Activated CD8-positive, alpha-beta T cell treated with anti-CD3 and anti-CD28 coated beads for 36 hours (primary cell): Measurements from ENCODE around the gene RGS21. TPM values are rescaled to one million over a fixed set of nuclear protein-coding genes. Genes with fewer than 3 reads are reported as not detected.

Experiments
- ATAC-seq: fragments of 200-7000 bp; cut with Tn5 transposase; one replicate; pipeline ENCODE4 v1.10.0; 2021; ENCODE audit warnings: mild to moderate bottlenecking, moderate library complexity
- CTCF ChIA-PET: fragments of 350-600 bp; sonication (Branson Sonifier 250); formaldehyde crosslinking; loops from one replicate; lab custom pipeline; 2021; ENCODE audit warnings: antibody characterized with exemption; lab: Charles Lee
- POLR2A ChIA-PET: fragments of 350-600 bp; sonication (Branson Sonifier 250); formaldehyde crosslinking; loops from one replicate; lab custom pipeline; 2021; ENCODE audit warnings: antibody characterized with exemption; lab: Charles Lee
- DNase-seq: peaks from one replicate; pipeline ENCODE4 v3.0.0-alpha.2; 2020
- H3K27ac Mint-ChIP-seq: one replicate; pipeline ENCODE4 v1.8.0; 2021; ENCODE audit warnings: mild to moderate bottlenecking, mixed read lengths
- H3K27me3 Mint-ChIP-seq: one replicate; pipeline ENCODE4 v1.8.0; 2021; ENCODE audit warnings: mixed read lengths
- H3K36me3 Mint-ChIP-seq: one replicate; pipeline ENCODE4 v1.8.0; 2021; ENCODE audit warnings: low read depth, mixed read lengths
- H3K4me1 Mint-ChIP-seq: one replicate; pipeline ENCODE4 v1.8.0; 2021; ENCODE audit warnings: low read depth, mixed read lengths
- H3K4me3 Mint-ChIP-seq: one replicate; pipeline ENCODE4 v1.8.0; 2021; ENCODE audit warnings: mild to moderate bottlenecking, moderate library complexity, mixed read lengths
- H3K9me3 Mint-ChIP-seq: one replicate; pipeline ENCODE4 v1.8.0; 2021; ENCODE audit warnings: mixed read lengths
- intact Hi-C: fragments of 100-400 bp; cut with micrococcal nuclease; formaldehyde crosslinking; loops from one replicate; pipeline ENCODE4 v1.10.0; 2022
- total RNA-seq, 2 experiments: library from RNA; stranded (reverse); gene quantifications; one replicate each; pipeline ENCODE4 v1.2.3, GENCODE V29; 2021
- TF ChIP-seq, protein P1 (sequence below): fragments of 200-600 bp; IDR thresholded peaks from one replicate; pipeline ENCODE4 v1.8.0; 2022; ENCODE audit warnings: antibody characterized with exemption, mild to moderate bottlenecking

The RGS21 gene
- total RNA-seq, 2 experiments from 2014 or later: not detected

GRCh38 chr1:192342842-192343241 is 26.1 kb downstream of the RGS21 start:
- DNase-seq (no peak), ATAC-seq (no peak)
- no peaks in the 10 kb centered on the region for H3K27me3 Mint-ChIP-seq
- H3K4me1 Mint-ChIP-seq: no peaks in the 10 kb centered on the region
- no peaks in the 10 kb centered on the region for H3K36me3 Mint-ChIP-seq
- no peaks in the 10 kb centered on the region for H3K9me3 Mint-ChIP-seq
- ChIA-PET POLR2A (no interaction called here), CTCF (no interaction called here)
- TF ChIP-seq, protein P1, sequence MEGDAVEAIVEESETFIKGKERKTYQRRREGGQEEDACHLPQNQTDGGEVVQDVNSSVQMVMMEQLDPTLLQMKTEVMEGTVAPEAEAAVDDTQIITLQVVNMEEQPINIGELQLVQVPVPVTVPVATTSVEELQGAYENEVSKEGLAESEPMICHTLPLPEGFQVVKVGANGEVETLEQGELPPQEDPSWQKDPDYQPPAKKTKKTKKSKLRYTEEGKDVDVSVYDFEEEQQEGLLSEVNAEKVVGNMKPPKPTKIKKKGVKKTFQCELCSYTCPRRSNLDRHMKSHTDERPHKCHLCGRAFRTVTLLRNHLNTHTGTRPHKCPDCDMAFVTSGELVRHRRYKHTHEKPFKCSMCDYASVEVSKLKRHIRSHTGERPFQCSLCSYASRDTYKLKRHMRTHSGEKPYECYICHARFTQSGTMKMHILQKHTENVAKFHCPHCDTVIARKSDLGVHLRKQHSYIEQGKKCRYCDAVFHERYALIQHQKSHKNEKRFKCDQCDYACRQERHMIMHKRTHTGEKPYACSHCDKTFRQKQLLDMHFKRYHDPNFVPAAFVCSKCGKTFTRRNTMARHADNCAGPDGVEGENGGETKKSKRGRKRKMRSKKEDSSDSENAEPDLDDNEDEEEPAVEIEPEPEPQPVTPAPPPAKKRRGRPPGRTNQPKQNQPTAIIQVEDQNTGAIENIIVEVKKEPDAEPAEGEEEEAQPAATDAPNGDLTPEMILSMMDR: no peak
- no peak overlapping the region for H3K27ac Mint-ChIP-seq
- H3K4me3 Mint-ChIP-seq: no peak overlapping the region
- intact Hi-C loops: no loop called here

- Mint-ChIP-seq H3K4me3 (no peak overlapping the region), H3K27ac (no peak overlapping the region), H3K4me1 (no peaks in the 10 kb centered on the region), H3K27me3 (no peaks in the 10 kb centered on the region), H3K9me3 (no peaks in the 10 kb centered on the region), H3K36me3 (no peaks in the 10 kb centered on the region)
- intact Hi-C loops: no loop called here
- no peak for DNase-seq
- TF ChIP-seq, protein P1: no peak
- ChIA-PET CTCF (no interaction called here), POLR2A (no interaction called here)
- ATAC-seq: no peak
These were observed 26.6 kb downstream of the RGS21 start for GRCh38 chr1:192343344-192343743.

DNA sequence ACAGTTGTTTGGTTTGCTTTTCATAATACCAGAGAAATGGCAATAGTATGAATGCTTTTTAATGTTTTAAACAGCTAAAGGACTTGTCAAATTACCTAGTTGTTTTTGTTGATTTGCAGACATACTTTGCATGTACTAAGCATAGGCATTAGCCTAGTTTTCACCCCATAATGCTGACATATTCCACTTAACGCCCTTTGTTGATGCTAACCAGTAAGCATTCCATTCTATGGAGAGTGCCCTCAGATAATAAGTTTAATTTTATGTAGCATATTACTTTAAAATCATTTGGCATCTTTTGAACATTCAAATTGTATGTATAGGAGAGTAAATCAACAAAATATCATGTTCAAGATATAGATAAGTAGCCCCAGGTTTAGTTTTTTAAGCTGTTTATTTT is 32.5 kb downstream of the RGS21 start:
- intact Hi-C loops: no loop called here
- Mint-ChIP-seq H3K4me1 (no peaks in the 10 kb centered on the region), H3K36me3 (no peaks in the 10 kb centered on the region), H3K4me3 (no peak overlapping the region), H3K27ac (no peak overlapping the region), H3K9me3 (no peaks in the 10 kb centered on the region), H3K27me3 (no peaks in the 10 kb centered on the region)
- TF ChIP-seq, protein P1: no peak
- CTCF ChIA-PET: no interaction called here
- POLR2A ChIA-PET: no interaction called here
- ATAC-seq (no peak), DNase-seq (no peak)

GRCh38 chr1:192350356-192350755 is 33.6 kb downstream of the RGS21 start:
- Mint-ChIP-seq H3K4me1 (no peaks in the 10 kb centered on the region), H3K4me3 (no peak overlapping the region), H3K27ac (no peak overlapping the region), H3K9me3 (no peaks in the 10 kb centered on the region), H3K36me3 (no peaks in the 10 kb centered on the region), H3K27me3 (no peaks in the 10 kb centered on the region)
- ChIA-PET CTCF (no interaction called here), POLR2A (no interaction called here)
- ATAC-seq (no peak), DNase-seq (no peak)
- intact Hi-C loops: no loop called here
- TF ChIP-seq, protein P1: no peak

DNA sequence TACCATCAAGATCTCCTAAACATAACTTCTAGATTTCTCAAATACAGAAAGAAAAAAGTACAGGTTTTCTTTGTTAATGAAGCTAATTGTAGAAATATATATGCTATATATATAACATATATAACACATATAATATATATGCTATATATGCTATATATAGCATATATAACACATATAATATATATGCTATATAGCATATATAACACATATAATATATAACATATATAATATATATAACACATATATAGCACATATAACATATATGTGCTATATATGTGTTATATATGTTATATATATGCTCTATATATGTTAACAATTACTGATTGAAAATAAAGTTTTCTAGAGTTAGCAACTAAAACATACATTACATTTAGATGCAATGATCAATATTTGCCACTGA is 34.8 kb downstream of the RGS21 start:
- intact Hi-C loops: no loop called here
- Mint-ChIP-seq H3K36me3 (no peaks in the 10 kb centered on the region), H3K27ac (no peak overlapping the region), H3K9me3 (no peaks in the 10 kb centered on the region), H3K4me3 (no peak overlapping the region), H3K27me3 (no peaks in the 10 kb centered on the region), H3K4me1 (no peaks in the 10 kb centered on the region)
- ATAC-seq (no peak), DNase-seq (no peak)
- CTCF ChIA-PET: no interaction called here
- POLR2A ChIA-PET: no interaction called here
- TF ChIP-seq, protein P1: no peak
